IMR-90 (cell line): ENCODE measurements around the gene FTL. TPM values are rescaled to one million over a fixed set of nuclear protein-coding genes. Genes with fewer than 3 reads are reported as not detected.
A peak's percentile ranks its signal among the peaks of the same experiment; 100 is the strongest.

Experiments used
- ATAC-seq: fragments of 200-7000 bp; cut with Tn5 transposase; 2 replicates; pipeline ENCODE4 v1.9.1; 2020; ENCODE audit warnings: low read depth, mild to moderate bottlenecking, moderate library complexity
- BruUV-seq: library from RNA; stranded (reverse); fragments of 400-500 nt; replicated peaks from 2 replicates; lab custom pipeline; 2021; lab: Mats Ljungman, UMichigan
- CTCF ChIA-PET: fragments of 300-600 bp; formaldehyde crosslinking; extraction: SDS; loops from one replicate; lab custom pipeline; 2021; ENCODE audit warnings: antibody characterized with exemption; lab: Yijun Ruan, JAX
- POLR2A ChIA-PET: fragments of 300-600 bp; sonication (Branson Sonifier 250); formaldehyde crosslinking; loops from one replicate; lab custom pipeline; 2022; ENCODE audit warnings: antibody characterized with exemption; ENCODE audit not compliant: unreplicated experiment; lab: Charles Lee
- DNase-seq: peaks from one replicate; pipeline ENCODE4 v3.0.0; 2013
- H2AFZ ChIP-seq: replicated peaks from 2 replicates; pipeline ENCODE3; 2013; ENCODE audit warnings: low read length, mild to moderate bottlenecking; ENCODE audit not compliant: poor library complexity
- H2AK5ac ChIP-seq: 2 replicates; pipeline ENCODE4 v1.6.1; 2013; ENCODE audit warnings: low read depth, low read length, inconsistent platforms
- H2AK9ac ChIP-seq: replicated peaks from 2 replicates; pipeline ENCODE3; 2013; ENCODE audit warnings: mild to moderate bottlenecking, low read depth, low read length, moderate library complexity; ENCODE audit not compliant: poor library complexity
- H2BK120ac ChIP-seq: 2 replicates; pipeline ENCODE4 v1.6.1; 2013; ENCODE audit warnings: low read depth, low read length, inconsistent platforms
- H2BK15ac ChIP-seq: 3 replicates; pipeline ENCODE4 v1.6.1; 2013; ENCODE audit warnings: low read depth, low read length, inconsistent platforms
- H2BK20ac ChIP-seq: 2 replicates; pipeline ENCODE4 v1.6.1; 2013; ENCODE audit warnings: low read depth, mild to moderate bottlenecking, inconsistent platforms, low read length, moderate library complexity
- H2BK5ac ChIP-seq: 2 replicates; pipeline ENCODE4 v1.6.1; 2013; ENCODE audit warnings: mild to moderate bottlenecking, low read depth, low read length, inconsistent platforms; ENCODE audit not compliant: poor library complexity, severe bottlenecking
- H3K14ac ChIP-seq: replicated peaks from 2 replicates; pipeline ENCODE4 v1.6.1; 2013; ENCODE audit warnings: low read depth, low read length, inconsistent platforms
- H3K18ac ChIP-seq: 2 replicates; pipeline ENCODE4 v1.6.1; 2013; ENCODE audit warnings: low read depth, low read length, control low read depth
- H3K23ac ChIP-seq: 2 replicates; pipeline ENCODE4 v1.6.1; 2013; ENCODE audit warnings: low read depth, low read length, inconsistent platforms
- H3K27ac ChIP-seq: 2 replicates; pipeline ENCODE4 v1.5.1; 2013; ENCODE audit warnings: mild to moderate bottlenecking, control low read depth, low read length; ENCODE audit not compliant: insufficient read depth
- H3K27me3 ChIP-seq: 2 replicates; pipeline ENCODE4 v1.6.1; 2013; ENCODE audit warnings: low read length; ENCODE audit not compliant: control insufficient read depth, insufficient read depth
- H3K36me3 ChIP-seq: 2 replicates; pipeline ENCODE4 v1.6.1; 2013; ENCODE audit warnings: low read length, mixed read lengths; ENCODE audit not compliant: control insufficient read depth, insufficient read depth
- H3K4ac ChIP-seq: 2 replicates; pipeline ENCODE4 v1.6.1; 2013; ENCODE audit warnings: low read depth, low read length, inconsistent platforms
- H3K4me1 ChIP-seq: 2 replicates; pipeline ENCODE4 v1.6.1; 2013; ENCODE audit warnings: low read length, mixed read lengths; ENCODE audit not compliant: control insufficient read depth, insufficient read depth
- H3K4me2 ChIP-seq: 2 replicates; pipeline ENCODE4 v1.6.1; 2013; ENCODE audit warnings: low read depth, mild to moderate bottlenecking, control low read depth, low read length, moderate library complexity
- H3K4me3 ChIP-seq: 2 replicates; pipeline ENCODE4 v1.5.1; 2013; ENCODE audit warnings: low read depth, mild to moderate bottlenecking, control low read depth, low read length, moderate library complexity; ENCODE audit not compliant: insufficient read depth
- H3K56ac ChIP-seq: 2 replicates; pipeline ENCODE4 v1.6.1; 2013; ENCODE audit warnings: low read length, inconsistent platforms; ENCODE audit not compliant: insufficient read depth; ENCODE audit errors: extremely low read depth
- H3K79me1 ChIP-seq, 2 experiments: 2 replicates each; pipeline ENCODE4 v1.6.1; 2013; ENCODE audit warnings: low read length in 2 of 2, inconsistent platforms in 1 of 2, low read depth in 1 of 2
- H3K9ac ChIP-seq: 2 replicates; pipeline ENCODE4 v1.6.1; 2013; ENCODE audit warnings: low read depth, low read length, control low read depth
- H3K9me1 ChIP-seq: 2 replicates; pipeline ENCODE4 v1.6.1; 2013; ENCODE audit warnings: low read length, inconsistent platforms; ENCODE audit not compliant: insufficient read depth
- H3K9me3 ChIP-seq: 2 replicates; pipeline ENCODE4 v1.6.1; 2013; ENCODE audit warnings: low read length; ENCODE audit not compliant: control insufficient read depth, insufficient read depth
- H4K20me1 ChIP-seq: 2 replicates; pipeline ENCODE4 v1.6.1; 2013; ENCODE audit warnings: low read length, inconsistent platforms; ENCODE audit not compliant: insufficient read depth
- H4K5ac ChIP-seq: 2 replicates; pipeline ENCODE4 v1.6.1; 2013; ENCODE audit warnings: mild to moderate bottlenecking, low read depth, low read length, control low read depth
- H4K8ac ChIP-seq, 2 experiments: 2 replicates each; pipeline ENCODE4 v1.6.1; 2013; ENCODE audit warnings: low read depth in 2 of 2, low read length in 2 of 2, control low read depth in 1 of 2, inconsistent platforms in 1 of 2
- H4K91ac ChIP-seq: 2 replicates; pipeline ENCODE4 v1.6.1; 2013; ENCODE audit warnings: low read depth, low read length, inconsistent platforms; ENCODE audit not compliant: insufficient read depth
- BHLHE40 ChIP-seq: fragments of 150-350 bp; IDR thresholded peaks from 2 replicates; pipeline ENCODE4 v1.6.1; 2016; ENCODE audit warnings: mild to moderate bottlenecking, low read depth, low read length
- CEBPB ChIP-seq: IDR thresholded peaks from 2 replicates; pipeline ENCODE4 v1.6.1; 2012; ENCODE audit warnings: low read depth, low read length, improper control_type of control experiment
- CHD1 ChIP-seq: IDR thresholded peaks from 2 replicates; pipeline ENCODE4 v1.6.1; 2012; ENCODE audit warnings: low read depth, low read length, improper control_type of control experiment
- FOS ChIP-seq: fragments of 150-350 bp; IDR thresholded peaks from 2 replicates; pipeline ENCODE4 v1.6.1; 2016; ENCODE audit warnings: low read depth, low read length
- MAFK ChIP-seq: IDR thresholded peaks from 2 replicates; pipeline ENCODE4 v1.6.1; 2012; ENCODE audit warnings: low read depth, low read length, improper control_type of control experiment
- MAZ ChIP-seq: IDR thresholded peaks from 2 replicates; pipeline ENCODE4 v1.6.1; 2012; ENCODE audit warnings: low read depth, mild to moderate bottlenecking, low read length, improper control_type of control experiment, moderate library complexity, borderline replicate concordance
- NFE2L2 ChIP-seq: fragments of 150-350 bp; IDR thresholded peaks from 2 replicates; pipeline ENCODE4 v1.6.1; 2016; ENCODE audit warnings: low read depth, mild to moderate bottlenecking, low read length
- POLR2A ChIP-seq: IDR thresholded peaks from 2 replicates; pipeline ENCODE4 v1.6.1; 2012; ENCODE audit warnings: mild to moderate bottlenecking, low read depth, low read length
- RAD21 ChIP-seq: IDR thresholded peaks from 2 replicates; pipeline ENCODE4 v1.6.1; 2012; ENCODE audit warnings: low read length, improper control_type of control experiment
- RCOR1 ChIP-seq: IDR thresholded peaks from 2 replicates; pipeline ENCODE4 v1.6.1; 2012; ENCODE audit warnings: mild to moderate bottlenecking, low read length, improper control_type of control experiment; ENCODE audit not compliant: insufficient replicate concordance
- RFX5 ChIP-seq: IDR thresholded peaks from 2 replicates; pipeline ENCODE4 v1.8.0; 2012; ENCODE audit warnings: low read depth, mild to moderate bottlenecking, low read length, moderate library complexity
- SMC3 ChIP-seq: fragments of 150-350 bp; IDR thresholded peaks from 2 replicates; pipeline ENCODE4 v1.6.1; 2016; ENCODE audit warnings: low read depth, mild to moderate bottlenecking, antibody characterized with exemption, low read length, moderate library complexity
- WGBS, 2 experiments: methylation state at CpG; one replicate each; pipeline versions ENCODE4 v1.1.5 to v1.1.7; 2013; ENCODE audit warnings: missing lambda C conversion rate in 2 of 2; ENCODE audit not compliant: insufficient read length in 1 of 2; ENCODE audit errors: extremely low coverage in 2 of 2; 5-methylcytosine and 5-hydroxymethylcytosine counted together
- dilution Hi-C: fragments of 300-500 bp; cut with HindIII; formaldehyde crosslinking; loops from one replicate; pipeline ENCODE4 v1.14.3; 2018; ENCODE audit warnings: low sequenced_read_pairs; ENCODE audit not compliant: unreplicated experiment
- in situ Hi-C: fragments of 300-500 bp; cut with MboI; formaldehyde crosslinking; loops from 3 replicates; pipeline ENCODE4 v1.14.3; 2019; ENCODE audit warnings: low sequenced_read_pairs, inconsistent platforms, mixed read lengths
- intact Hi-C: fragments of 100-400 bp; cut with micrococcal nuclease; formaldehyde crosslinking; loops from 2 replicates; pipeline ENCODE4 v1.10.0; 2022
- polyA plus RNA-seq, 3 experiments: library from polyadenylated mRNA; depleted of rRNA; stranded (reverse); fragments of >200 nt; gene quantifications; 2 replicates each; pipeline ENCODE4 v1.2.3, GENCODE V29; 2012; ENCODE audit warnings: low replicate concordance in 1 of 3
- total RNA-seq: library from RNA; depleted of rRNA; stranded (reverse); fragments of >200 nt; gene quantifications from 2 replicates; pipeline ENCODE4 v1.2.3, GENCODE V29; 2012
- TF ChIP-seq, protein P1 (sequence below): fragments of 150-350 bp; IDR thresholded peaks from 2 replicates; pipeline ENCODE4 v1.6.1; 2017; ENCODE audit warnings: mild to moderate bottlenecking, antibody characterized with exemption, low read length, low read depth
- TF ChIP-seq, protein P2 (sequence below): fragments of 150-350 bp; IDR thresholded peaks from 2 replicates; pipeline ENCODE4 v1.6.1; 2016; ENCODE audit warnings: low read depth, mild to moderate bottlenecking, low read length, moderate library complexity, borderline replicate concordance
- TF ChIP-seq, protein P3 (sequence below): conservative IDR thresholded peaks from 2 replicates; pipeline ENCODE4 v1.5.1; 2012; ENCODE audit warnings: mild to moderate bottlenecking, low read depth, low read length, improper control_type of control experiment

The FTL gene
- total and polyA plus RNA-seq, 2 of the 4 experiments (the other 2 are of a cell fraction): 1,057 to 2,944 TPM

DNA sequence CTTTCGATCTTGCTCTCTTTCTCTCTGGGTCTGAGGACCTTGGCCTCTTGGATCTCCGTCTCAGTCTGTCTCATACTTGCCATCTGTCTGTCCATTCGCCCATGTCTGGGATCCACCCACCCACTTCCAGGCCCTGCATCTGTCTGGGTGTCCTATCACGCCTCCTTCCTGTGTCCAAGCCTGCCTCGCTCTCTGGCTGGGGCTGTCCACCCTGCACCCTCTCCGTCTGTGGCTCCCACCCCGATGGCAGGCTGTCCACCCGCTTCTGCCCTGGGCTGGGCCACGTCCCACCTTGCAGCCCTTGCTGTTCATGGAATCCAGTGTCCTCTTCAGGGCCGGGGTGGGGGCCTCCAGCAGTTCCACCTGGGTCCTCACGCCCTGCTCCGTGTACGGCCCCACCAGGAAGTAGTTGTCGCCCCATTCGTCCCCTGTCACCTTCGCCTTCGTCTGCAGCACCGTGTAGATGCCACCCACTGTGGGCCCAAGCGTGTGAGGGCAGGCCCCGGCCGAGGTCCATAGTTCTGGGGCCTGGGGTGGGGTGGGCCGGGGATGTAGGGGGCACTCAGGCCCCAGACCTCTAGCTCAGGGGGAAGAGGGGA lies 26.0 kb downstream of the FTL start:
- Histone ChIP-seq H3K23ac (no peak overlapping the region), H3K4me3 (no peak overlapping the region), H2BK5ac (no peak overlapping the region), H2AK5ac (peak overlapping the region; percentile 20; the same call in 1 of the 2 replicates), H3K27ac (no peak overlapping the region), H3K9ac (peak overlapping the region; percentile 92; the same call in 1 of the 2 replicates), H3K9me1 (0 out of 2 replicates have a peak, but pooled peaks cover 3% of the 10 kb centered on the region), H3K27me3 (no peaks in the 10 kb centered on the region), H4K91ac (no peak overlapping the region), H2AK9ac (peak overlapping the region; percentile 48), H4K20me1 (peaks cover 25% of the 10 kb centered on the region), H2AFZ (no peak overlapping the region), H3K79me1 (peaks cover 21 to 76% of the 10 kb centered on the region in 2 experiments), H2BK120ac (no peak overlapping the region), H3K4me2 (peak overlapping the region; percentile 89; the same call in 1 of the 2 replicates), H2BK20ac (no peak overlapping the region), H3K18ac (no peak overlapping the region), H4K5ac (no peak overlapping the region), H3K4ac (no peak overlapping the region), H3K4me1 (peaks cover 12% of the 10 kb centered on the region), H2BK15ac (no peak overlapping the region), H3K56ac (no peak overlapping the region), H3K9me3 (no peaks in the 10 kb centered on the region), H3K14ac (no peak overlapping the region), H3K36me3 (peaks cover 29% of the 10 kb centered on the region), H4K8ac (no peak overlapping the region)
- ATAC-seq: no peak
- dilution Hi-C loops: no loop called here
- in situ Hi-C loops: no loop called here
- no TSS peak for BruUV-seq
- DNase-seq: no peak
- 95% methylated on average over 8 of the region's 22 CpGs; no CpG with 5 or more reads in 1 of the 2 experiments for WGBS, 2 experiments
- intact Hi-C loops: loop anchor here (5.0 to 10.0 kb wide), 3 partner anchors 66 to 214 kb away; partner anchors contain the start of genes CGB7 and KCNA7
- ChIA-PET POLR2A (no interaction called here), CTCF (interaction anchor here (1.0 to 1.2 kb wide), 2 partner anchors 9 to 155 kb away, joined by 3 to 4 read pairs; partner anchors contain the start of gene HSD17B14)
- TF ChIP-seq RFX5 (no peak), NFE2L2 (no peak), POLR2A (no peak), BHLHE40 (no peak), MAZ (no peak), CHD1 (no peak), RCOR1 (no peak), FOS (no peak), CEBPB (no peak), MAFK (no peak), RAD21 (no peak), SMC3 (no peak)
- TF ChIP-seq, protein P1, sequence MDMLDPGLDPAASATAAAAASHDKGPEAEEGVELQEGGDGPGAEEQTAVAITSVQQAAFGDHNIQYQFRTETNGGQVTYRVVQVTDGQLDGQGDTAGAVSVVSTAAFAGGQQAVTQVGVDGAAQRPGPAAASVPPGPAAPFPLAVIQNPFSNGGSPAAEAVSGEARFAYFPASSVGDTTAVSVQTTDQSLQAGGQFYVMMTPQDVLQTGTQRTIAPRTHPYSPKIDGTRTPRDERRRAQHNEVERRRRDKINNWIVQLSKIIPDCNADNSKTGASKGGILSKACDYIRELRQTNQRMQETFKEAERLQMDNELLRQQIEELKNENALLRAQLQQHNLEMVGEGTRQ: no peak
- TF ChIP-seq, protein P2, sequence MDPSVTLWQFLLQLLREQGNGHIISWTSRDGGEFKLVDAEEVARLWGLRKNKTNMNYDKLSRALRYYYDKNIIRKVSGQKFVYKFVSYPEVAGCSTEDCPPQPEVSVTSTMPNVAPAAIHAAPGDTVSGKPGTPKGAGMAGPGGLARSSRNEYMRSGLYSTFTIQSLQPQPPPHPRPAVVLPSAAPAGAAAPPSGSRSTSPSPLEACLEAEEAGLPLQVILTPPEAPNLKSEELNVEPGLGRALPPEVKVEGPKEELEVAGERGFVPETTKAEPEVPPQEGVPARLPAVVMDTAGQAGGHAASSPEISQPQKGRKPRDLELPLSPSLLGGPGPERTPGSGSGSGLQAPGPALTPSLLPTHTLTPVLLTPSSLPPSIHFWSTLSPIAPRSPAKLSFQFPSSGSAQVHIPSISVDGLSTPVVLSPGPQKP: no peak
- TF ChIP-seq, protein P3, sequence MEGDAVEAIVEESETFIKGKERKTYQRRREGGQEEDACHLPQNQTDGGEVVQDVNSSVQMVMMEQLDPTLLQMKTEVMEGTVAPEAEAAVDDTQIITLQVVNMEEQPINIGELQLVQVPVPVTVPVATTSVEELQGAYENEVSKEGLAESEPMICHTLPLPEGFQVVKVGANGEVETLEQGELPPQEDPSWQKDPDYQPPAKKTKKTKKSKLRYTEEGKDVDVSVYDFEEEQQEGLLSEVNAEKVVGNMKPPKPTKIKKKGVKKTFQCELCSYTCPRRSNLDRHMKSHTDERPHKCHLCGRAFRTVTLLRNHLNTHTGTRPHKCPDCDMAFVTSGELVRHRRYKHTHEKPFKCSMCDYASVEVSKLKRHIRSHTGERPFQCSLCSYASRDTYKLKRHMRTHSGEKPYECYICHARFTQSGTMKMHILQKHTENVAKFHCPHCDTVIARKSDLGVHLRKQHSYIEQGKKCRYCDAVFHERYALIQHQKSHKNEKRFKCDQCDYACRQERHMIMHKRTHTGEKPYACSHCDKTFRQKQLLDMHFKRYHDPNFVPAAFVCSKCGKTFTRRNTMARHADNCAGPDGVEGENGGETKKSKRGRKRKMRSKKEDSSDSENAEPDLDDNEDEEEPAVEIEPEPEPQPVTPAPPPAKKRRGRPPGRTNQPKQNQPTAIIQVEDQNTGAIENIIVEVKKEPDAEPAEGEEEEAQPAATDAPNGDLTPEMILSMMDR: no peak
